Measurements from ENCODE around the gene OGFOD1. TPM values are rescaled to one million over a fixed set of nuclear protein-coding genes. Genes with fewer than 3 reads are reported as not detected.

The OGFOD1 gene
- total RNA-seq, 1 donor from 2014 or later, result 45.9 TPM

GRCh38 chr16:56419740-56420548 lies 31.4 kb upstream of the OGFOD1 start:
- peaks cover 4% of the 10 kb centered on the region for H3K36me3 Mint-ChIP-seq
- H3K27me3 Mint-ChIP-seq, result no peaks in the 10 kb centered on the region
- H3K4me3 Mint-ChIP-seq, result peak overlapping the region; percentile 71
- no peaks in the 10 kb centered on the region for H3K9me3 Mint-ChIP-seq
- H3K4me1 Mint-ChIP-seq (ENCODE audit: unreplicated experiment), result peaks cover 31% of the 10 kb centered on the region
- no peak for TF ChIP-seq CTCF (conservative IDR thresholded peaks at IDR 0.05)
- DNase-seq (ENCODE audit: extremely low spot score, unreplicated experiment), result no peak
- peak overlapping the region; percentile 78 for H3K27ac Mint-ChIP-seq

GRCh38 chr16:56420613-56421012 lies 30.7 kb upstream of the OGFOD1 start:
- Mint-ChIP-seq H3K36me3 (peaks cover 4% of the 10 kb centered on the region), H3K27me3 (no peaks in the 10 kb centered on the region), H3K4me1 (ENCODE audit: unreplicated experiment) (peaks cover 27% of the 10 kb centered on the region), H3K9me3 (no peaks in the 10 kb centered on the region), H3K27ac (peak overlapping the region; percentile 78), H3K4me3 (peak overlapping the region; percentile 71)
- DNase-seq (ENCODE audit: extremely low spot score, unreplicated experiment), result no peak
- no peak for TF ChIP-seq CTCF (conservative IDR thresholded peaks at IDR 0.05)

- no peak for DNase-seq (ENCODE audit: extremely low spot score, unreplicated experiment)
- Mint-ChIP-seq H3K9me3 (no peaks in the 10 kb centered on the region), H3K27me3 (no peaks in the 10 kb centered on the region), H3K36me3 (peaks cover 4% of the 10 kb centered on the region), H3K4me3 (peak overlapping the region; percentile 16), H3K4me1 (ENCODE audit: unreplicated experiment) (peaks cover 27% of the 10 kb centered on the region), H3K27ac (peak overlapping the region; percentile 73)
- TF ChIP-seq CTCF (conservative IDR thresholded peaks at IDR 0.05), result no peak
These were observed 30.0 kb upstream of the OGFOD1 start for GRCh38 chr16:56421313-56421712.

GRCh38 chr16:56421976-56422669 lies 29.2 kb upstream of the OGFOD1 start:
- Mint-ChIP-seq H3K27ac (peak overlapping the region; percentile 52), H3K9me3 (no peaks in the 10 kb centered on the region), H3K27me3 (no peaks in the 10 kb centered on the region), H3K4me1 (ENCODE audit: unreplicated experiment) (peaks cover 27% of the 10 kb centered on the region), H3K4me3 (peak overlapping the region; percentile 53), H3K36me3 (peaks cover 4% of the 10 kb centered on the region)
- no peak for DNase-seq (ENCODE audit: extremely low spot score, unreplicated experiment)
- no peak for TF ChIP-seq CTCF (conservative IDR thresholded peaks at IDR 0.05)

GRCh38 chr16:56422896-56423441 lies 28.4 kb upstream of the OGFOD1 start:
- no peak for DNase-seq (ENCODE audit: extremely low spot score, unreplicated experiment)
- H3K36me3 Mint-ChIP-seq, result peaks cover 4% of the 10 kb centered on the region
- peak overlapping the region; percentile 52 for H3K27ac Mint-ChIP-seq
- H3K4me3 Mint-ChIP-seq, result peak overlapping the region; percentile 73
- H3K9me3 Mint-ChIP-seq, result no peaks in the 10 kb centered on the region
- H3K27me3 Mint-ChIP-seq, result no peaks in the 10 kb centered on the region
- peaks cover 27% of the 10 kb centered on the region for H3K4me1 Mint-ChIP-seq (ENCODE audit: unreplicated experiment)
- no peak for TF ChIP-seq CTCF (conservative IDR thresholded peaks at IDR 0.05)
